HG02763 (cell line): ENCODE measurements around the gene SPART.

Experiments
- ATAC-seq: cut with Tn5 transposase; IDR thresholded peaks from one replicate; pipeline ENCODE4 v1.9.1; 2021; ENCODE audit warnings: mild to moderate bottlenecking, moderate library complexity; ENCODE audit not compliant: unreplicated experiment

The SPART gene

DNA sequence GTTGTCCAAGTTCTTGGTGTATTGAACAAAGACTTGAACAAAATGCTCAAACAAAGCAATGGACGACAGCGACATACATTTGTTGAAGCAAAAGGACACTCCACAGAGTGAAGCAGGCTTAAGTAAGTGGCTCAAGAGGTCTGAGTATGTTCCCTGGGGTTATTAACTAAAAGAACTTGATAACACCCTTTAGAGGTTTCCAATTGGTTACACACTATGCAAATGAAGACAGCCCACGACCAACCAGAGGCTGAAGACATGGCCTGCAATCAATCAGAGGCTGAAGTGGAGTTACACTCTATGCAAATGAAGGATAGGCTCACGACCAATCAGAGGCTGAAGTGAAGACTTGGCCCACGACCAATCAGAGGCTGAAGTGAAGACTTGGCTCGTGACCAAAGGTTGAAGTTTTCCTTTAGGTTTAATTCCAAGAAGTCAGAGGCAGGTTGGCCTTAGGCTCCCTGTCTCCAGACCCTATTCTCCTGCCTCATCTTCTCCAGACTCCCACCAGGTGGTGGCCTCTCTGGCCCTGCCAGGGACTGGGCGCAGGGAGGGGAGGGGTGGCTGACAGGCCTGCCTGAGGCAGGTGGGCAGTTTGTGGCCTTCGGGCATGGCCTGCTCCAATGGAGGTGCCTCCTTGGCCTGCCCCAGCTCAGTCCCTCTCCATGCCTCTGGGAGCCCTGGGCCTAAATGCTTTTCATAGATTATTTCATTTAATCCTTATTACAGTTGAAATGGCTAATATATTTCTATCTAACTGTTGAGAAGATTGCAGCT lies 86.6 kb downstream of the SPART start:
- ATAC-seq = no peak

GRCh38 chr13:36258831-36259230 lies 87.4 kb downstream of the SPART start:
- ATAC-seq = no peak
